ENCODE results near the gene MTARC2. TPM values are rescaled to one million over a fixed set of nuclear protein-coding genes. Genes with fewer than 3 reads are reported as not detected.

MTARC2 gene
- total RNA-seq (2022; extraction: Qiagen RNA extraction), result 10.5 to 13.3 TPM (median 10.8 TPM) in 5 replicates

GRCh38 chr1:220748089-220748934 lies at the start of gene MTARC2:
TSS of gene MTARC2 (plus strand) at chr1:220748322. CDS start at chr1:220748532, 210 bp downstream.

GRCh38 chr1:220786337-220787068 lies 38.4 kb downstream of the MTARC2 start, which contains the start of gene MTARC1:
TSS of gene MTARC1 (plus strand) at chr1:220786913. CDS start at chr1:220786945, 32 bp downstream.

Other genes with a start within 250 kb of the MTARC2 start
- 0.07 to 0.12 TPM (median 0.11 TPM) in 5 replicates for gene MARK1, start 220.2 kb upstream of the MTARC2 start, total RNA-seq (2022; extraction: Qiagen RNA extraction)
- gene C1orf115, start 58.0 kb upstream of the MTARC2 start, total RNA-seq (2022; extraction: Qiagen RNA extraction), result 4.4 to 6.3 TPM (median 5.9 TPM) in 5 replicates
- gene MTARC1, start 38.6 kb downstream of the MTARC2 start, total RNA-seq (2022; extraction: Qiagen RNA extraction), result 8.1 to 8.9 TPM (median 8.5 TPM) in 5 replicates
- 3.3 to 5.0 TPM (median 4.4 TPM) in 5 replicates for gene HLX, start 131.1 kb downstream of the MTARC2 start, total RNA-seq (2022; extraction: Qiagen RNA extraction)